ENCODE results near the gene USP48. TPM values are rescaled to one million over a fixed set of nuclear protein-coding genes. Genes with fewer than 3 reads are reported as not detected.

Gene USP48
- total and polyA plus RNA-seq, 2 of the 4 experiments (the other 2 are of a cell fraction) = 24.7 to 25.0 TPM

- peak overlapping the region; percentile 53; the same call in 1 of the 2 replicates for H4K5ac ChIP-seq (ENCODE audit: low read depth, low read length)
- no peak overlapping the region for H2AK5ac ChIP-seq (ENCODE audit: low read depth, low read length)
- ChIA-PET POLR2A (ENCODE audit: unreplicated experiment) (no interaction called here), CTCF (no interaction called here)
- H4K20me1 ChIP-seq (ENCODE audit: insufficient read depth, low read length) = peaks cover 9% of the 10 kb centered on the region; the same call in 1 of the 2 replicates
- peaks cover 11% of the 10 kb centered on the region for H3K27me3 ChIP-seq (ENCODE audit: control insufficient read depth, insufficient read depth, low read length)
- H2BK120ac ChIP-seq (ENCODE audit: low read depth, low read length) = no peak overlapping the region
- peaks cover 2% of the 10 kb centered on the region; the same call in 1 of the 2 replicates for H3K9me3 ChIP-seq (ENCODE audit: control insufficient read depth, insufficient read depth, low read length)
- peaks cover 6% of the 10 kb centered on the region for H3K4me1 ChIP-seq (ENCODE audit: control insufficient read depth, insufficient read depth, low read length)
- in situ Hi-C loops (cut with MboI; ENCODE audit: low sequenced_read_pairs) = no loop called here
- peak overlapping the region; percentile 9 for H2AK9ac ChIP-seq (replicated peaks; ENCODE audit: low read depth, low read length, poor library complexity)
- H3K4me2 ChIP-seq (ENCODE audit: low read depth, low read length) = peak overlapping the region; percentile 73; the same call in 1 of the 2 replicates
- H3K9me1 ChIP-seq (ENCODE audit: insufficient read depth, low read length) = peaks cover 18% of the 10 kb centered on the region
- no peak overlapping the region for H3K56ac ChIP-seq (ENCODE audit: extremely low read depth, insufficient read depth, low read length)
- H3K27ac ChIP-seq (ENCODE audit: insufficient read depth, low read length) = no peak overlapping the region
- DNase-seq = no peak
- H4K91ac ChIP-seq (ENCODE audit: insufficient read depth, low read depth, low read length) = no peak overlapping the region
- H2BK5ac ChIP-seq (ENCODE audit: low read depth, low read length, poor library complexity, severe bottlenecking) = no peak overlapping the region
- no peak overlapping the region for H3K9ac ChIP-seq (ENCODE audit: low read depth, low read length)
- no peak overlapping the region for H3K18ac ChIP-seq (ENCODE audit: low read depth, low read length)
- no peak for TF ChIP-seq RFX5 (IDR thresholded peaks at IDR 0.05; ENCODE audit: low read depth, low read length)
- TF ChIP-seq POLR2A (IDR thresholded peaks at IDR 0.05; ENCODE audit: low read depth, low read length) = no peak
- TF ChIP-seq MAZ (IDR thresholded peaks at IDR 0.05; ENCODE audit: borderline replicate concordance, low read depth, low read length) = no peak
- TF ChIP-seq CTCF (conservative IDR thresholded peaks at IDR 0.05; ENCODE audit: low read depth, low read length) = peak; percentile 18; the same call in 1 of the 2 replicates
- no peak overlapping the region for H3K14ac ChIP-seq (replicated peaks; ENCODE audit: low read depth, low read length)
- peak; percentile 16; the same call in 1 of the 2 replicates for ATAC-seq (ENCODE audit: low read depth)
- intact Hi-C loops (cut with micrococcal nuclease) = no loop called here
- no TSS peak for BruUV-seq (replicated peaks)
- peak overlapping the region; percentile 85 for H2AFZ ChIP-seq (replicated peaks; ENCODE audit: low read length, poor library complexity)
- no peak overlapping the region for H3K4ac ChIP-seq (ENCODE audit: low read depth, low read length)
- no peak overlapping the region; the same call in 1 of the 2 replicates for H3K23ac ChIP-seq (ENCODE audit: low read depth, low read length)
- 16% methylated on average over 41 of the region's 65 CpGs; no CpG with 5 or more reads in 1 of the 2 experiments for WGBS, 2 experiments (ENCODE audit: extremely low coverage in 2 of 2, insufficient read length in 1 of 2)
- dilution Hi-C loops (cut with HindIII; ENCODE audit: low sequenced_read_pairs, unreplicated experiment) = no loop called here
- no peak overlapping the region for H2BK15ac ChIP-seq (ENCODE audit: low read depth, low read length)
- no peak overlapping the region for H2BK20ac ChIP-seq (ENCODE audit: low read depth, low read length)
- H3K79me1 ChIP-seq (ENCODE audit: low read depth in 1 of 2, low read length in 2 of 2) = no peaks in the 10 kb centered on the region; a peak in 1 of 4 replicates
- H4K8ac ChIP-seq (ENCODE audit: low read depth in 2 of 2, low read length in 2 of 2) = no peak overlapping the region; a peak in 1 of 4 replicates
- no peaks in the 10 kb centered on the region for H3K36me3 ChIP-seq (ENCODE audit: control insufficient read depth, insufficient read depth, low read length)
- H3K4me3 ChIP-seq (ENCODE audit: insufficient read depth, low read depth, low read length) = peak overlapping the region; percentile 33
Measured at GRCh38 chr1:21814241-21814918, 31.4 kb upstream of the USP48 start.

Measured in IMR-90 (cell line).